ENCODE results near the gene TRIM9.

Gene TRIM9

DNA sequence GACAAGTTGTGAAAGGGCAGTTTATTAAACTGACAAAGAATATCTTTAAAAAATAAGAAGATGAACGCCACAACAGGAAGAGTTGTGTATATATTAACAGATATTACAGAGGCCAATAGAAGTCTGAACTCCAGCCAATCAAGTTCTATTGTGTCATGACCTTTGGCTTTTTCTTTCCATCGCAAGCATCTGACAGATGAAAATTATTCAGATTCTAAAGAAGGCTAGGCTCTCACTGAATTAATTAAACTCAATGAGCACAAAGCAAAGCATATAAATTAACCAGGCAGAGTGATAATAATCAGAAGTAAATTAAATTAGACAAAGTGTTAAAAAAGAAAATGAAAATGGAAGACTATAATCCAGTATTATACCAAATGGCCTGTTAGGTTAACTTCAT is 88.6 kb downstream of the TRIM9 start:
- Histone ChIP-seq H3K27me3 (ENCODE audit: low read depth, low read length) (no peaks in the 10 kb centered on the region), H4K20me1 (ENCODE audit: insufficient read depth, low read length) (no peaks in the 10 kb centered on the region), H3K9me3 (ENCODE audit: insufficient read depth, low read length) (no peaks in the 10 kb centered on the region), H2AFZ (ENCODE audit: low read depth, low read length) (no peak overlapping the region), H3K79me2 (ENCODE audit: low read length) (no peaks in the 10 kb centered on the region), H3K4me3 (ENCODE audit: low read length) (no peak overlapping the region), H3K27ac (ENCODE audit: low read length) (no peak overlapping the region), H3K9ac (ENCODE audit: low read length) (no peak overlapping the region), H3K36me3 (replicated peaks; ENCODE audit: low read depth, low read length) (no peaks in the 10 kb centered on the region), H3K4me1 (ENCODE audit: low read length) (no peaks in the 10 kb centered on the region), H3K4me2 (ENCODE audit: low read length) (no peak overlapping the region)
- TF ChIP-seq EZH2phosphoT487 (IDR thresholded peaks at IDR 0.05; ENCODE audit: low read depth), result no peak
- TF ChIP-seq, protein P1, sequence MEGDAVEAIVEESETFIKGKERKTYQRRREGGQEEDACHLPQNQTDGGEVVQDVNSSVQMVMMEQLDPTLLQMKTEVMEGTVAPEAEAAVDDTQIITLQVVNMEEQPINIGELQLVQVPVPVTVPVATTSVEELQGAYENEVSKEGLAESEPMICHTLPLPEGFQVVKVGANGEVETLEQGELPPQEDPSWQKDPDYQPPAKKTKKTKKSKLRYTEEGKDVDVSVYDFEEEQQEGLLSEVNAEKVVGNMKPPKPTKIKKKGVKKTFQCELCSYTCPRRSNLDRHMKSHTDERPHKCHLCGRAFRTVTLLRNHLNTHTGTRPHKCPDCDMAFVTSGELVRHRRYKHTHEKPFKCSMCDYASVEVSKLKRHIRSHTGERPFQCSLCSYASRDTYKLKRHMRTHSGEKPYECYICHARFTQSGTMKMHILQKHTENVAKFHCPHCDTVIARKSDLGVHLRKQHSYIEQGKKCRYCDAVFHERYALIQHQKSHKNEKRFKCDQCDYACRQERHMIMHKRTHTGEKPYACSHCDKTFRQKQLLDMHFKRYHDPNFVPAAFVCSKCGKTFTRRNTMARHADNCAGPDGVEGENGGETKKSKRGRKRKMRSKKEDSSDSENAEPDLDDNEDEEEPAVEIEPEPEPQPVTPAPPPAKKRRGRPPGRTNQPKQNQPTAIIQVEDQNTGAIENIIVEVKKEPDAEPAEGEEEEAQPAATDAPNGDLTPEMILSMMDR (IDR thresholded peaks at IDR 0.05; ENCODE audit: low read depth, low read length), result no peak

DNA sequence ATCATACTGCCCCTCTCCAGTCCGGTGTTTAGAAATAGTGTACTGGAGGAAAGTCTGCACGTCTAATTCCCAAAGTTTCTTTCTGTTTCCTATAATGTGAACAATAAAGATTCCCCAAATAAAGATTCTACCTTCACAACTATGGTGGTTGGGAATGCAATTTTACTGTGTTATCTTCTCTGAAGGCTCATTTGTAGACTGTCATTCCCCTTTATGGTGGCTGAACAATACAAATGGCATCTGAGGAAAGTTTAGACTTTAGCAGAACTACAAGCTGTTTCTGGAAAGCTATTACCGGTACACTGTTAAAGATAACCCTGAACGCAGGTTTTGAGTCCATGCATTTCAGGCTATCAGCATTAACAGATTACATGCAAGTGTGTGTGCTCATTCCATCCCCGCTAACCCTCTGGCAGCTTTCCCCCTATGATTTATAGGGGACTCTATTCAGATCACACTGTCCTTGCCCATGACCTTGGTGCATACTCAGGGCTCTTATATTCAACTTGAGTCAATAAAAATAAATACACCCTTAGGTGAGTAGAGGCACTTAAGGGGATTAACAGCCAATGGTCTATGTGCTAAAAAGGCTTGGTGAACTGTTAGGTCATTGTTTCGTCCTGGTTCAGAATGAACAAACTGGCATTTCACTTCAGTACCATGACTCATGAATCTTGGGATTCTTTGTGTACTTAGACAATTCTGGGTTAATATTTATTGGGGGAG is 89.9 kb downstream of the TRIM9 start:
- H3K27ac ChIP-seq (ENCODE audit: low read length), result no peak overlapping the region

DNA sequence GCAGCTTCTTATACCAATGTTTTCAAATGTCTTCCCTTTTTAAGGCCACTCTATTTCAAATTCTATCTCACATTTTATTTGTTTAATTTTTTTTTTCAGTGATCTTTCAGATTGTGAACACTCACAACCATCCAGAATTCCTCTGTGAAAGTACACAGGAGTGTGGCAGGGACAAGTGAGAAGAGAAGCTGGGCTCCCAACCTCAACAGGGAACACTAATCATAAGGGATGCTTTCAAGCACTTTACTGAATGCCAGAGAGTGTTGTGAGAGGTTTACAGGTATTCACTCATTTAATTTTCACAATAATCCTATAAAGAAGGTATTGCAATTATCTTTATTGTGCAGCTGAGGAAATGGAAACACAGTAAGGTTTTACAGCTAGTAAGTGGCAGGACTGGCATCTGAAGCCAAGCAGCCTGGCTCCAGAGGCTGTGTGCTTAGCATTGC is 90.5 kb downstream of the TRIM9 start:
- no peak overlapping the region for H2AFZ ChIP-seq (ENCODE audit: low read depth, low read length)
- H3K9ac ChIP-seq (ENCODE audit: low read length), result no peak overlapping the region
- no peak overlapping the region for H3K4me2 ChIP-seq (ENCODE audit: low read length)

More for the DNA sequence above, 89.9 kb downstream of the TRIM9 start:
- H3K27me3 ChIP-seq (ENCODE audit: low read depth, low read length), result no peaks in the 10 kb centered on the region
- H3K9ac ChIP-seq (ENCODE audit: low read length), result no peak overlapping the region
- no peaks in the 10 kb centered on the region for H3K36me3 ChIP-seq (replicated peaks; ENCODE audit: low read depth, low read length)
- no peaks in the 10 kb centered on the region for H4K20me1 ChIP-seq (ENCODE audit: insufficient read depth, low read length)
- no peaks in the 10 kb centered on the region for H3K4me1 ChIP-seq (ENCODE audit: low read length)
- no peak overlapping the region for H2AFZ ChIP-seq (ENCODE audit: low read depth, low read length)
- no peak overlapping the region for H3K4me2 ChIP-seq (ENCODE audit: low read length)
- no peak overlapping the region for H3K4me3 ChIP-seq (ENCODE audit: low read length)
- no peaks in the 10 kb centered on the region for H3K79me2 ChIP-seq (ENCODE audit: low read length)
- TF ChIP-seq, protein P1 (IDR thresholded peaks at IDR 0.05; ENCODE audit: low read depth, low read length), result no peak
- no peak for TF ChIP-seq EZH2phosphoT487 (IDR thresholded peaks at IDR 0.05; ENCODE audit: low read depth)
- H3K9me3 ChIP-seq (ENCODE audit: insufficient read depth, low read length), result no peaks in the 10 kb centered on the region

DNA sequence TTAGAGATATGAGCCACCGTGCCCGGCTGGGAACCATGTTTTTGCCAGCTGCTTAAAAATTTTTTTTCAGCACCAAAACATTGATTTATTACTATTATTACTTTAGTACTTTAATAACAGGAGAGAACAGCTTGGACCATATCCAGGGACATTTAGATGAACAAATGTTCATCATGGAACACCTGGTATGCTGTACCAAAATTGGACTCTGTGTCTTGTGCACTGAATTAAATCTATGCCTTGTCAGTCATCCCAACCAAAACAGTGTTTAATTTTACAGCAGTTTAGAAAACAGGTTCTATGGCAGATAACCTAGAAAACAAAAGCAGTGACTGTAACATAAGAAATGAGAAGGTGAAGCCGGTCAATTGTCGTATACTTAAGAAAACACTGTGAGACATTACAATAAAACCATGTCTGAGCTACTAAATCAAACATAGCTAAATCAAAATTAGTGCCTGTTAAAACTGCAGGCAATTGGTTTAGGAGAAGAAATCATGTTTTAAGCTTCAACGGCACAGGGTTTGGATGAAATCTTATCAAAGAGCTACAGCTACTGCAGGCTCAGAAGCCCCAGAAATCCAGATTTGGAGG is 92.4 kb downstream of the TRIM9 start:
- TF ChIP-seq, protein P1 (IDR thresholded peaks at IDR 0.05; ENCODE audit: low read depth, low read length), result no peak
- no peak for TF ChIP-seq EZH2phosphoT487 (IDR thresholded peaks at IDR 0.05; ENCODE audit: low read depth)
- no peak overlapping the region for H3K4me2 ChIP-seq (ENCODE audit: low read length)
- no peak overlapping the region for H3K27ac ChIP-seq (ENCODE audit: low read length)
- no peaks in the 10 kb centered on the region for H4K20me1 ChIP-seq (ENCODE audit: insufficient read depth, low read length)
- no peak overlapping the region for H3K9ac ChIP-seq (ENCODE audit: low read length)
- no peaks in the 10 kb centered on the region for H3K9me3 ChIP-seq (ENCODE audit: insufficient read depth, low read length)
- no peaks in the 10 kb centered on the region for H3K79me2 ChIP-seq (ENCODE audit: low read length)
- H2AFZ ChIP-seq (ENCODE audit: low read depth, low read length), result no peak overlapping the region
- no peak overlapping the region for H3K4me3 ChIP-seq (ENCODE audit: low read length)
- H3K27me3 ChIP-seq (ENCODE audit: low read depth, low read length), result no peaks in the 10 kb centered on the region
- no peaks in the 10 kb centered on the region for H3K4me1 ChIP-seq (ENCODE audit: low read length)
- H3K36me3 ChIP-seq (replicated peaks; ENCODE audit: low read depth, low read length), result no peaks in the 10 kb centered on the region

More for the DNA sequence above, 90.5 kb downstream of the TRIM9 start:
- no peaks in the 10 kb centered on the region for H3K9me3 ChIP-seq (ENCODE audit: insufficient read depth, low read length)
- no peak for TF ChIP-seq EZH2phosphoT487 (IDR thresholded peaks at IDR 0.05; ENCODE audit: low read depth)
- TF ChIP-seq, protein P1 (IDR thresholded peaks at IDR 0.05; ENCODE audit: low read depth, low read length), result no peak
- H3K27me3 ChIP-seq (ENCODE audit: low read depth, low read length), result no peaks in the 10 kb centered on the region
- no peaks in the 10 kb centered on the region for H3K79me2 ChIP-seq (ENCODE audit: low read length)
- H3K4me3 ChIP-seq (ENCODE audit: low read length), result no peak overlapping the region
- no peak overlapping the region for H3K27ac ChIP-seq (ENCODE audit: low read length)
- no peaks in the 10 kb centered on the region for H4K20me1 ChIP-seq (ENCODE audit: insufficient read depth, low read length)
- no peaks in the 10 kb centered on the region for H3K4me1 ChIP-seq (ENCODE audit: low read length)
- H3K36me3 ChIP-seq (replicated peaks; ENCODE audit: low read depth, low read length), result no peaks in the 10 kb centered on the region

Data from OCI-LY3 (cell line).